Loucy (cell line): ENCODE data around the gene DPP3.

Experiments
- CTCF ChIP-seq: fragments of 200-600 bp; sonication (generic); conservative IDR thresholded peaks from 2 replicates; pipeline ENCODE4 v1.5.1; 2014; ENCODE audit warnings: mild to moderate bottlenecking, antibody characterized with exemption, low read length
- EZH2phosphoT487 ChIP-seq: fragments of 200-600 bp; IDR thresholded peaks from 2 replicates; pipeline ENCODE4 v1.6.1; 2018; ENCODE audit warnings: antibody characterized with exemption, mild to moderate bottlenecking, moderate library complexity, borderline replicate concordance

- TF ChIP-seq CTCF (no peak), EZH2phosphoT487 (no peak)
Measured at GRCh38 chr11:66510990-66511339, 30.7 kb downstream of the DPP3 start.
